ENCODE results near the gene GATAD2A.

The GATAD2A gene

GRCh38 chr19:19549804-19550464 is 144.5 kb downstream of the GATAD2A start:
- no peak for DNase-seq

GRCh38 chr19:19550485-19550929 is 145.0 kb downstream of the GATAD2A start:
- no peak for DNase-seq

GRCh38 chr19:19550972-19551852 is 145.7 kb downstream of the GATAD2A start:
- DNase-seq, result no peak

- DNase-seq, result no peak
These were observed 146.3 kb downstream of the GATAD2A start for GRCh38 chr19:19551853-19552192.

GRCh38 chr19:19552798-19553197 is 147.3 kb downstream of the GATAD2A start:
- no peak for DNase-seq

- DNase-seq, result no peak
These were observed 148.2 kb downstream of the GATAD2A start for GRCh38 chr19:19553670-19554069.

- DNase-seq, result no peak
These were observed 148.9 kb downstream of the GATAD2A start for GRCh38 chr19:19554074-19555023.

- DNase-seq, result no peak
These were observed 152.6 kb downstream of the GATAD2A start for GRCh38 chr19:19558055-19558454.
